ENCODE measurements around the gene GPC5. TPM values are rescaled to one million over a fixed set of nuclear protein-coding genes. Genes with fewer than 3 reads are reported as not detected.

The GPC5 gene
- total RNA-seq, 1 donor from 2014 or later = 0.28 TPM

- H3K36me3 Mint-ChIP-seq (ENCODE audit: low read depth) = no peaks in the 10 kb centered on the region
- no peaks in the 10 kb centered on the region for H3K9me3 Mint-ChIP-seq
- no peak for DNase-seq (ENCODE audit: low read depth, low spot score)
- H3K27ac Mint-ChIP-seq (ENCODE audit: unreplicated experiment) = no peak overlapping the region
- no peak overlapping the region for H3K4me3 Mint-ChIP-seq
- H3K27me3 Mint-ChIP-seq (ENCODE audit: low read depth) = no peaks in the 10 kb centered on the region
- no peak for TF ChIP-seq CTCF (conservative IDR thresholded peaks at IDR 0.05)
- no peaks in the 10 kb centered on the region for H3K4me1 Mint-ChIP-seq
Measured at GRCh38 chr13:92825938-92826596, 1427.6 kb downstream of the GPC5 start.

GRCh38 chr13:92827503-92827902 is 1429.1 kb downstream of the GPC5 start:
- H3K9me3 Mint-ChIP-seq = no peaks in the 10 kb centered on the region
- H3K4me1 Mint-ChIP-seq = no peaks in the 10 kb centered on the region
- H3K27ac Mint-ChIP-seq (ENCODE audit: unreplicated experiment) = no peak overlapping the region
- no peak overlapping the region for H3K4me3 Mint-ChIP-seq
- DNase-seq (ENCODE audit: low read depth, low spot score) = no peak
- no peaks in the 10 kb centered on the region for H3K36me3 Mint-ChIP-seq (ENCODE audit: low read depth)
- no peaks in the 10 kb centered on the region for H3K27me3 Mint-ChIP-seq (ENCODE audit: low read depth)
- no peak for TF ChIP-seq CTCF (conservative IDR thresholded peaks at IDR 0.05)

GRCh38 chr13:92829930-92830329 is 1431.5 kb downstream of the GPC5 start:
- DNase-seq (ENCODE audit: low read depth, low spot score) = no peak
- TF ChIP-seq CTCF (conservative IDR thresholded peaks at IDR 0.05) = no peak
- Mint-ChIP-seq H3K4me1 (no peaks in the 10 kb centered on the region), H3K27ac (ENCODE audit: unreplicated experiment) (no peak overlapping the region), H3K27me3 (ENCODE audit: low read depth) (no peaks in the 10 kb centered on the region), H3K36me3 (ENCODE audit: low read depth) (no peaks in the 10 kb centered on the region), H3K9me3 (peaks cover 2% of the 10 kb centered on the region), H3K4me3 (no peak overlapping the region)

- H3K36me3 Mint-ChIP-seq (ENCODE audit: low read depth) = no peaks in the 10 kb centered on the region
Measured at GRCh38 chr13:92830821-92831220, 1432.4 kb downstream of the GPC5 start.

GRCh38 chr13:92833071-92833470 is 1434.7 kb downstream of the GPC5 start:
- Mint-ChIP-seq H3K4me1 (no peaks in the 10 kb centered on the region), H3K27me3 (ENCODE audit: low read depth) (no peaks in the 10 kb centered on the region), H3K27ac (ENCODE audit: unreplicated experiment) (no peak overlapping the region), H3K9me3 (peaks cover 2% of the 10 kb centered on the region), H3K4me3 (no peak overlapping the region), H3K36me3 (ENCODE audit: low read depth) (no peaks in the 10 kb centered on the region)
- TF ChIP-seq CTCF (conservative IDR thresholded peaks at IDR 0.05) = no peak
- no peak for DNase-seq (ENCODE audit: low read depth, low spot score)

More at GRCh38 chr13:92830821-92831220, 1432.4 kb downstream of the GPC5 start:
- Mint-ChIP-seq H3K4me3 (no peak overlapping the region), H3K27me3 (ENCODE audit: low read depth) (no peaks in the 10 kb centered on the region), H3K27ac (ENCODE audit: unreplicated experiment) (no peak overlapping the region), H3K9me3 (peaks cover 2% of the 10 kb centered on the region), H3K4me1 (no peaks in the 10 kb centered on the region)
- no peak for TF ChIP-seq CTCF (conservative IDR thresholded peaks at IDR 0.05)
- DNase-seq (ENCODE audit: low read depth, low spot score) = no peak
